H1 (cell line): ENCODE results near the gene ACOT12. TPM values are rescaled to one million over a fixed set of nuclear protein-coding genes. Genes with fewer than 3 reads are reported as not detected.

Experiments
- CBX5 ChIP-seq: fragments of 300-800, 300-1000 bp; sonication (generic); IDR thresholded peaks from 2 replicates; pipeline ENCODE4 v1.7.1; 2016; ENCODE audit warnings: antibody characterized with exemption, low read length, low read depth
- EGR1 ChIP-seq: IDR thresholded peaks from 2 replicates; pipeline ENCODE4 v1.6.1; 2011; ENCODE audit warnings: low read depth, low read length, borderline replicate concordance
- SP2 ChIP-seq: IDR thresholded peaks from 2 replicates; pipeline ENCODE4 v1.6.1; 2012; ENCODE audit warnings: mild to moderate bottlenecking, low read length, inconsistent platforms
- YY1 ChIP-seq: IDR thresholded peaks from 2 replicates; pipeline ENCODE4 v1.6.1; 2011; ENCODE audit warnings: low read depth, mild to moderate bottlenecking, low read length
- polyA plus RNA-seq, 7 experiments: library from polyadenylated mRNA; depleted of rRNA in 3 of 7; stranded (reverse) in 5 of 7; unstranded in 2 of 7; fragments of >200 nt in 5 of 7; fragments of 200-250 nt in 2 of 7; gene quantifications; 1 replicate in 5 of 7; 2 replicates in 1 of 7; 4 replicates in 1 of 7; pipeline versions ENCODE4 v1.2.1 to v1.2.3, GENCODE V29; 2011 to 2013; ENCODE audit warnings: missing spikeins in 2 of 7, mixed read lengths in 2 of 7
- total RNA-seq: library from RNA; stranded (reverse); fragmentation: NEBNext Ultra II Directional; extraction: Animal tissue kit (Norgen Biotek cat#: 25700); gene quantifications from 2 replicates; pipeline ENCODE4 v1.2.1, GENCODE V29; 2021

The ACOT12 gene
- total and polyA plus RNA-seq, 2 of the 8 experiments (the other 6 are each of a cell fraction or from before 2014, with no cell fraction given) = 0.29 TPM; not detected in 1

GRCh38 chr5:81314581-81314980, 79.4 kb downstream of the ACOT12 start (continued):
- TF ChIP-seq YY1 = no peak
- TF ChIP-seq SP2 = no peak
- TF ChIP-seq EGR1 = no peak
- TF ChIP-seq CBX5 = no peak
